ENCODE results near the gene AQP3. TPM values are rescaled to one million over a fixed set of nuclear protein-coding genes. Genes with fewer than 3 reads are reported as not detected.

AQP3 gene
- total and polyA plus RNA-seq, 2 of the 13 experiments (the other 11 are each of a cell fraction or from before 2014, with no cell fraction given) = 1.4 to 5.5 TPM

DNA sequence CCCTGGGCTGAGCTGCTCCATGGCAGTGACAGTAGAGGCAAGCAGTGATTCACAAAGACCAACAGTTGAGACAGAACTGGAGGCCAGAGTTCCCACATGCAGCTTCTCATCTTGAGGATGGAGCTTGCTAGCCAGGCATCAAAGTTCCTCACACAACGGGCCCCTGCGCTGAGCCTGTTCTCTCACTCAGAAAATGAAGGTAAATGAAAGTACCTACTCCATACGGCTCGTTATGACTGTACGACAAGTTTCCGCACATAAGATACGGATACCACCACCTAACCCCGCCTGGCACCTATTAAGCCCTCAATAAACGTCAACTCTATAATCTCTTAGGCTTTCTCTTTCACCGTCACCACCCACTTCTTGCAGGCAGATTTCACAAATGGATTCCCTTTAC, 13.5 kb upstream of the AQP3 start:
- CTCF ChIA-PET (ENCODE audit: low intra/inter-chr PET ratio, low total read pairs) = no interaction called here

DNA sequence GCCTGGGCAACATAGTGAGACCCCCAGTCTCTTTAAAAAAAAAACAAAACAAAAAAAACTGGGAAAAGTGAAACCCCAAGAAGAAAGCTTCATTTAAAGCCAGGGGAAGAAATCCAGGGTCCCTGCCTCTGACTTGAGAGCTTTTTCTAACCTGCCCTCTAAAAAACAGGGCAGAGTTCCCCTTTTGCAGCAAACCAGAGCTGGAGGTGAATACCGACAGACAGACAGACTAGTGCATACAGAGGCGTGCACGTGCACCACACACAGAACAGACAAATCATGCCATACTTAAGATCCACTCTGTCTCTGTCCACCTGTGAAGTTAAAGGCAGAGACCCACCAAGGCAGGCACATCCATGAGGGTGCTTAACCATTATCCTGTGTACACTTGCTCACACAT, 11.7 kb upstream of the AQP3 start:
- no peaks in the 10 kb centered on the region for H3K79me2 ChIP-seq (ENCODE audit: insufficient read depth, low read length)
- in situ Hi-C loops (cut with HindIII; ENCODE audit: extremely low pct_ligation_motif_present, low pct_unique_long_range_greater_than_20kb) (no loop called here), intact Hi-C loops (cut with micrococcal nuclease; ENCODE audit: unreplicated experiment) (no loop called here)
- H3K27ac ChIP-seq (ENCODE audit: extremely low read length, insufficient read depth, low read length) = no peak overlapping the region
- 89% methylated on average over 3 of the region's 3 CpGs for WGBS (ENCODE audit: low lambda C conversion rate)
- H3K9ac ChIP-seq (ENCODE audit: insufficient read depth, low read depth, low read length) = no peak overlapping the region
- DNase-seq (ENCODE audit: low spot score) = no peak
- no peaks in the 10 kb centered on the region for H3K9me3 ChIP-seq (ENCODE audit: low read length)
- H3K4me2 ChIP-seq (ENCODE audit: low read depth, low read length) = no peak overlapping the region
- H3K36me3 ChIP-seq (replicated peaks in 1 of 2; ENCODE audit: control insufficient read depth in 1 of 2, insufficient read depth in 2 of 2, low read length in 2 of 2) = peaks cover 16 to 27% of the 10 kb centered on the region in 2 experiments; a peak in 4 of 5 replicates
- no peaks in the 10 kb centered on the region for H3K27me3 ChIP-seq (ENCODE audit: control insufficient read depth in 1 of 2, insufficient read depth in 2 of 2, low read length in 2 of 2)
- ChIA-PET POLR2A (interaction anchor here (0.9 to 2.7 kb wide), 2 partner anchors 15 to 17 kb away, joined by 3 to 17 read pairs; partner anchors contain the start of gene NOL6), CTCF (ENCODE audit: low intra/inter-chr PET ratio, low total read pairs) (no interaction called here)
- no peak overlapping the region for H3K4me3 ChIP-seq (replicated peaks in 1 of 3; ENCODE audit: insufficient read depth in 1 of 3, low read depth in 2 of 3, low read length in 3 of 3)
- no TSS peak for BruUV-seq (replicated peaks)
- H2AFZ ChIP-seq (ENCODE audit: low read length) = no peak overlapping the region
- no peak for FAIRE-seq
- H4K20me1 ChIP-seq (ENCODE audit: insufficient read depth, low read length) = no peaks in the 10 kb centered on the region
- H3K4me1 ChIP-seq (ENCODE audit: insufficient read depth, low read length) = peaks cover 16% of the 10 kb centered on the region
- no peak for ATAC-seq
- TF ChIP-seq, protein P1, sequence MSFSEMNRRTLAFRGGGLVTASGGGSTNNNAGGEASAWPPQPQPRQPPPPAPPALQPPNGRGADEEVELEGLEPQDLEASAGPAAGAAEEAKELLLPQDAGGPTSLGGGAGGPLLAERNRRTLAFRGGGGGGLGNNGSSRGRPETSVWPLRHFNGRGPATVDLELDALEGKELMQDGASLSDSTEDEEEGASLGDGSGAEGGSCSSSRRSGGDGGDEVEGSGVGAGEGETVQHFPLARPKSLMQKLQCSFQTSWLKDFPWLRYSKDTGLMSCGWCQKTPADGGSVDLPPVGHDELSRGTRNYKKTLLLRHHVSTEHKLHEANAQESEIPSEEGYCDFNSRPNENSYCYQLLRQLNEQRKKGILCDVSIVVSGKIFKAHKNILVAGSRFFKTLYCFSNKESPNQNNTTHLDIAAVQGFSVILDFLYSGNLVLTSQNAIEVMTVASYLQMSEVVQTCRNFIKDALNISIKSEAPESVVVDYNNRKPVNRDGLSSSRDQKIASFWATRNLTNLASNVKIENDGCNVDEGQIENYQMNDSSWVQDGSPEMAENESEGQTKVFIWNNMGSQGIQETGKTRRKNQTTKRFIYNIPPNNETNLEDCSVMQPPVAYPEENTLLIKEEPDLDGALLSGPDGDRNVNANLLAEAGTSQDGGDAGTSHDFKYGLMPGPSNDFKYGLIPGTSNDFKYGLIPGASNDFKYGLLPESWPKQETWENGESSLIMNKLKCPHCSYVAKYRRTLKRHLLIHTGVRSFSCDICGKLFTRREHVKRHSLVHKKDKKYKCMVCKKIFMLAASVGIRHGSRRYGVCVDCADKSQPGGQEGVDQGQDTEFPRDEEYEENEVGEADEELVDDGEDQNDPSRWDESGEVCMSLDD (CRISPR knock-in tag; IDR thresholded peaks at IDR 0.05; ENCODE audit: borderline replicate concordance) = no peak
- TF ChIP-seq SETDB1 (CRISPR knock-in tag; IDR thresholded peaks at IDR 0.05; ENCODE audit: borderline replicate concordance) (no peak), ZNF552 (CRISPR knock-in tag; IDR thresholded peaks at IDR 0.05; ENCODE audit: borderline replicate concordance) (no peak), ZNF83 (CRISPR knock-in tag; IDR thresholded peaks at IDR 0.05; ENCODE audit: borderline replicate concordance) (no peak), ZNF232 (CRISPR knock-in tag; IDR thresholded peaks at IDR 0.05; ENCODE audit: borderline replicate concordance) (no peak), NFIC (IDR thresholded peaks at IDR 0.05; ENCODE audit: low read length) (no peak), SMARCC2 (IDR thresholded peaks at IDR 0.05) (no peak), KDM5B (CRISPR knock-in tag; IDR thresholded peaks at IDR 0.05; ENCODE audit: borderline replicate concordance) (no peak), ZBTB21 (CRISPR knock-in tag; IDR thresholded peaks at IDR 0.05) (no peak)

More for the DNA sequence above, 13.5 kb upstream of the AQP3 start:
- no peak for FAIRE-seq
- no peak for TF ChIP-seq DNMT3B (CRISPR knock-in tag; conservative IDR thresholded peaks at IDR 0.05)
- TF ChIP-seq, protein P2, sequence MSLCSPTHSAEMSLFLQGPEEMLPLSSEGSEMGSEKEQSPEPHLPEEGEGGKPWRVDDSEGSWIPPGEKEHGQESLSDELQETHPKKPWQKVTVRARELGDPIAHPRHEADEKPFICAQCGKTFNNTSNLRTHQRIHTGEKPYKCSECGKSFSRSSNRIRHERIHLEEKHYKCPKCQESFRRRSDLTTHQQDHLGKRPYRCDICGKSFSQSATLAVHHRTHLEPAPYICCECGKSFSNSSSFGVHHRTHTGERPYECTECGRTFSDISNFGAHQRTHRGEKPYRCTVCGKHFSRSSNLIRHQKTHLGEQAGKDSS (CRISPR knock-in tag; IDR thresholded peaks at IDR 0.05; ENCODE audit: borderline replicate concordance, low read depth) = no peak
- no peak for TF ChIP-seq NFYB (CRISPR knock-in tag; IDR thresholded peaks at IDR 0.05)
- no peak for TF ChIP-seq ZNF720 (CRISPR knock-in tag; IDR thresholded peaks at IDR 0.05)
- H3K4me3 ChIP-seq (replicated peaks in 1 of 3; ENCODE audit: insufficient read depth in 1 of 3, low read depth in 2 of 3, low read length in 3 of 3) = no peak overlapping the region
- in situ Hi-C loops (cut with HindIII; ENCODE audit: extremely low pct_ligation_motif_present, low pct_unique_long_range_greater_than_20kb) = loop anchor here (10.0 kb wide), 2 partner anchors 86 to 166 kb away; partner anchors contain the start of gene NFX1
- peaks cover 11% of the 10 kb centered on the region for H3K4me1 ChIP-seq (ENCODE audit: insufficient read depth, low read length)
- H3K27me3 ChIP-seq (ENCODE audit: control insufficient read depth in 1 of 2, insufficient read depth in 2 of 2, low read length in 2 of 2) = no peaks in the 10 kb centered on the region
- no peak overlapping the region for H3K9ac ChIP-seq (ENCODE audit: insufficient read depth, low read depth, low read length)
- POLR2A ChIA-PET = interaction anchor here (1.1 to 2.7 kb wide), 2 partner anchors 13 to 45 kb away, joined by 3 to 17 read pairs; partner anchors contain the start of gene NOL6
- H3K9me3 ChIP-seq (ENCODE audit: low read length) = no peaks in the 10 kb centered on the region
- ATAC-seq = no peak
- H3K4me2 ChIP-seq (ENCODE audit: low read depth, low read length) = no peak overlapping the region
- no peak overlapping the region for H2AFZ ChIP-seq (ENCODE audit: low read length)
- BruUV-seq (replicated peaks) = no TSS peak
- H3K27ac ChIP-seq (ENCODE audit: extremely low read length, insufficient read depth, low read length) = no peak overlapping the region
- WGBS (ENCODE audit: low lambda C conversion rate) = 97% methylated on average over 10 of the region's 10 CpGs
- DNase-seq (ENCODE audit: low spot score) = no peak
- intact Hi-C loops (cut with micrococcal nuclease; ENCODE audit: unreplicated experiment) = no loop called here
- H3K36me3 ChIP-seq (replicated peaks in 1 of 2; ENCODE audit: control insufficient read depth in 1 of 2, insufficient read depth in 2 of 2, low read length in 2 of 2) = peaks cover 26 to 45% of the 10 kb centered on the region in 2 experiments; a peak in 4 of 5 replicates
- H3K79me2 ChIP-seq (ENCODE audit: insufficient read depth, low read length) = no peaks in the 10 kb centered on the region
- no peaks in the 10 kb centered on the region for H4K20me1 ChIP-seq (ENCODE audit: insufficient read depth, low read length)

Measured in HepG2 (cell line).